KG1 (cell line): Measurements from ENCODE around the gene STX16.
A peak's percentile ranks its signal among the peaks of the same experiment; 100 is the strongest.
"Not testable (repeated sequence)": the region's sequence is repeated elsewhere in the genome, so short reads cannot be mapped to it uniquely, and the experiment has no call there.

Source experiments
- DNase-seq: peaks from one replicate; lab custom pipeline; 2025; lab: John Stamatoyannopoulos, UW

Gene STX16

GRCh38 chr20:58636983-58637421 lies 14.1 kb upstream of the STX16 start:
- no peak for DNase-seq

GRCh38 chr20:58637466-58638213 lies 13.4 kb upstream of the STX16 start:
- DNase-seq, result no peak

GRCh38 chr20:58638467-58639181 lies 12.5 kb upstream of the STX16 start:
- DNase-seq, result no peak

GRCh38 chr20:58639182-58640146 lies 11.6 kb upstream of the STX16 start:
- DNase-seq, result no peak

DNA sequence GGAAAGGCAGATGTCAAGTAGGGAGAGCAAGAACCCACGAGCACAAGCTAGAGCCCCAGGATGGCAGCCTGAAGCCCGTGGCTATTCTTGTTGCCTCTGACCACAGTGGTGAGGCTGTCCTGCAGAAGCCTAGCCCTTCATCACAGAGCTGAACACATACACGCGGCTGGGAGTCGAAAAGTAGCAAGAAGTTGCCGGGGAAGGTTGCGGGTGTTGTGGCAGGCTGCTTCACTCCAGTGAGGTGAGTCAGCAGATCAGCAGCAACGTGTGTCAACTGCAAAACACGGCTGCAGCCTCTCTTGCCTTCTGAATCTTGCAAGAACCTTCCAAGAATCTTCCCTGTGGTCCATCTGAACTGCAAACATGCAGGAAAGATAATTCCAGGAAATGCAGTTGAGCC lies 10.6 kb upstream of the STX16 start:
- DNase-seq, result no peak

- no peak for DNase-seq
These were observed 8.6 kb upstream of the STX16 start for GRCh38 chr20:58642441-58642840.

DNA sequence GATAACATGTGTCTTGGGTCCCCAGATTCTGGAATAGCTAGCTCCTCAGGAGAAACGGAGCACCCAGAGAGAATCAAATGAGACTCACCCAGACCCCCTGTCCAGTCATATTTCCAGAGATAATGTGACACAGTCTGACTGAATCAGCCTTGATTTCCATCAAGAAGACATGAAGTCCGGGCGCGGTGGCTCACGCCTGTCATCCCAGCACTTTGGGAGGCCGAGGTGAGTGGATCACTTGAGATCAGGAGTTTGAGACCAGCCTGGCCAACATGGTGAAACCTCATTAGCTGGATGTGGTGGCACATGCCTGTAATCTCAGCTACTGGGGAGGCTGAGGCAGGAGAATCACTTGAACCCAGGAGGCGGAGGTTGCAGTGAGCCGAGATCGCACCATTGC lies 8.2 kb upstream of the STX16 start:
- DNase-seq, result not testable (repeated sequence)

GRCh38 chr20:58645412-58645968 lies 5.6 kb upstream of the STX16 start:
- no peak for DNase-seq

GRCh38 chr20:58646257-58646656 lies 4.8 kb upstream of the STX16 start:
- no peak for DNase-seq

DNA sequence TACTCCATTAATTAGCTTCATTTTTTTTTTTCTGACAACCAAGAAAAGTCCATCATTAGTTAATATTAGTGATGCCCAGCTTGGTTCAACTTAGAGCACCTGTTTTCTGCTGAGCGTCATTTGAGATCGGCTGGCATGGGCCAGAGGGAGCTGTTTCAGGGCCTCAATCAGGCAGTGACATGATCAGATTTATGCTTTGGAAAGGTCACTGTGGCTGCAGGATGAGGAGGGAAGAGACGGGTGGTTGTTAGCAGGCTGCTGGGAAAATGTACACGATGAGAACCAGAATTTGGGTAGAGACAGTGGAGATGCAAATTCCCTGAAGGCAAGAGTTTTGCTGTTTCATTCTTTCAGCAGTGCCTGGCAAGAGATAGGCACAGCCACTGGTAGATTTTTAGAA lies 4.4 kb upstream of the STX16 start:
- no peak for DNase-seq

DNA sequence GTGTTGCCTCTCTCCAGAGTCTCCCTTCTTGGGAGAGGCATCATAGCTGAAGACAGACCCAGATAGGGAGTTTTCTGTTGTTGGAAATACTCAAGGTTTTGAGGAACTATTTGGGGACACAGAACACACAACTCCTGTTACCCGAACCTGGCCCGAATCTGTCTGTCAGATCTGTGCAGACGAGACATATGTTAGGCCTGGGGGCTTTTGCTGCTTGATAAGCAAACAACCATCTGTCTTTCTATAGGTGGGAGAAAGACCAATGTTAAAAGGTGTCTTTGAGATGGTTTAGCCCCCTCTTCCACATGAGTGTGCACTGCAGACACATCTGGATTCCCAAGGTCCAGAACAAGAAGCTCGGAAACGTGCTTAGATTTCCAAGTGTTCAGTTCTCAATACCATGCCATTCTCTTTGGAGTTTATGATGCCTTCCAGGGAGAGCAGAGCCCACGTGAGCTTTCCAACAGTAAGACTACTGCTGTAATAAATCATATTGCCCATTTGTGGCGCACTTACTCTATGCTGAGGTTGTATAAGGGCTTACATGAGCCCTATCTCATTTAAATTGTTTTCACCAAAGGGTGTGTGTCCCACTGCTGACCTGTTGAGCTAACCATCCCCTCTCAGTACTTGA lies 3.8 kb upstream of the STX16 start:
- no peak for DNase-seq

- DNase-seq, result no peak
These were observed 3.1 kb upstream of the STX16 start for GRCh38 chr20:58647796-58648501.

DNA sequence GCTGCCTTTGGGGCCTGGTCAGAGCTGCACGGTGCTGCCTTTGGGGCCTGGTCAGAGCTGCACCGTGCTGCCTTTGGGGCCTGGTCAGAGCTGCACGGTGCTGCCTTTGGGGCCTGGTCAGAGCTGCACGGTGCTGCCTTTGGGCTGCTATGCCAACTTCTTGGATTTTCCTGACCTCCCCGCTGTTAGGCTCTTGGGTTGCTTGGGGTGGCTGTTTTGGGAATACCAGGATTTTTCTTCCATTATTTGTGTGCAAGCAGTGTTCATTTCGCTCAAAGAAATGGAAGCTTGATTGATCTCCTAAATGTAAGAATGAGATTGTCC lies 2.6 kb upstream of the STX16 start:
- DNase-seq, result not testable (repeated sequence)

GRCh38 chr20:58649288-58650180 lies 1.5 kb upstream of the STX16 start:
- no peak for DNase-seq

- DNase-seq, result no peak
These were observed 805 bp upstream of the STX16 start for GRCh38 chr20:58650181-58650775.

DNA sequence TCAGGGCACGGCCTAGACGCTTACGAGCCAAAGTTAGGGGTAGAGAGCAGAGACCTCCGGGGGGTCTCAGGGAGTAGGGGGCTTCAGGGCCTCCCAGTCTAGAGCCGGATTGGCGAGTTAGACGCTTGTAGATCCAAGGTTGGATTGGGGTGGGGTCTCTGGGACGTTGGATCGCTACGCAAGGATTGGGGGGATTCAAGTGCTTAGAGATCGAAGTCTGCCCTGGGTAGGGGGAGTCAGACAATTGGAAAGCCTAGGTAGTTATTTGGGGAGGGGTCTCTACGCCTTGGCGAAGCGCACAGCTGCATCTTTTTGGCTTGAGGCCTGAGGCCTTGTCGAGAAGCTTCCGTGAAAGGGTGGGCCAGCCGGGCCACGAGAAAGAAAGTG lies 469 bp downstream of the STX16 start:
- no peak for DNase-seq

GRCh38 chr20:58651946-58652605 lies 993 bp downstream of the STX16 start:
- peak; percentile 53 for DNase-seq

DNA sequence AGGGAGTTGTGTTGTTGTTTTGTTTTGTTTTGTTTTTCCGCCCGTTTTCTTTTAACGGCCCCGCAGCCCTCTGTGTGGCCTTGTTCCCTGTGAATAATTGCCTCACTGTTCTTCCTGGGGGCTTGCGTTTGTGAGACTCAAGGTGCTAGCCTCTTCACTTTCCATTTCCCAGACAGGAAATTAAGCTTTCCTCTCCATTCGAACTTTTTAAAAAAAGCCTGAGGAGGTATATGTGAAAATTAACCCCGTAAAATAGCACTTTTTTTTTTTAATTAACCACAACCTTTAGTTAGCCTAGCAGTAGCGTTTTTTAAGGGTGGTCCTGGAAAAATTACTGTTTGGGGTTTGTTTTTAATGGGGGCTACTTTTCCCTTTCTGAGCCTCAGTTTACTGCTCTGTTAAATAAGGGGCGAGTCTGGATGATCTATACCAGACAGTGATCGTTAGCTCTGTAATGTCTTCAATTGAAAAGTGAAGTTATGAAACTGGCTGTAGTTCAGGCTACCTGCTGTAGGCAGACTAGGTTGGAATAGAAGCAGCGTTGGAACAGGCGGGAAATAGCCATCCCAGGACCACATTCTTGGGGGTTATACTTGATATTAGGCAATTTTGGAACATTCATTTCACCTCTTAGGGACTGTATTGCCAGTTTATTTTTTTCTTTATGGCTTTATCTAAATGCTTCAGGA lies 1.7 kb downstream of the STX16 start:
- DNase-seq, result peak; percentile 45

DNA sequence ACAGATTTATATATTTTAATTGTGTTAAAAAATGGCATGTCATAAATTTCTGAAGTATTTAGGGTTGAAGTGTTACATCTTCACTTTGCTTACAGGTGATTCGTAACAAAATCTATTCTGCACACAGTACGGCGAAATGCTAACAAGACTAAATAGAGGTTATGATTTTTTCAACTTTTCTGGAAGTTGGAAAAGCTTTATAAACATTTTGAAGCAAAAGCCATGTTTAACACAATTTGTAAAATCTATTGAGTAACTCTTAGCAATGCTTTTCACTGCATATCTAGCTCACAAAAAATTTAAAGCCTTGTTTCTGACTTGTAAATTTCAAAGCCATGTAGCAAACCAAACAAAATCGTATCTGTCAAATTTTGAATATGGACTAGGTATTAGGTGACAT lies 3.3 kb downstream of the STX16 start:
- DNase-seq, result no peak
